ENCODE results near the gene THAP6. TPM values are rescaled to one million over a fixed set of nuclear protein-coding genes. Genes with fewer than 3 reads are reported as not detected.

The THAP6 gene
- total and polyA plus RNA-seq, 2 of the 8 experiments (the other 6 are each of a cell fraction or from before 2014, with no cell fraction given): 3.3 to 9.7 TPM

GRCh38 chr4:75499900-75500299 is 14.4 kb upstream of the THAP6 start:
- Histone ChIP-seq H3K9ac (replicated peaks in 1 of 4; ENCODE audit: extremely low read depth in 1 of 4, low read depth in 3 of 4, low read length in 3 of 4) (no peak overlapping the region), H4K5ac (ENCODE audit: insufficient read length, low read depth, low read length) (no peak overlapping the region), H3K18ac (ENCODE audit: extremely low read depth, low read length) (no peak overlapping the region), H3K4ac (replicated peaks; ENCODE audit: insufficient read length, low read depth, low read length) (no peak overlapping the region), H2AK5ac (ENCODE audit: low read depth, low read length) (no peak overlapping the region), H3K36me3 (ENCODE audit: control insufficient read depth in 2 of 4, insufficient read depth in 4 of 4, low read length in 3 of 4) (peaks cover 0 to 22% (median 6%) of the 10 kb centered on the region in 4 experiments; a peak in 5 of 8 replicates), H2BK20ac (ENCODE audit: low read length) (no peak overlapping the region), H4K20me1 (replicated peaks in 1 of 2; ENCODE audit: control insufficient read depth in 1 of 2, insufficient read depth in 2 of 2, low read length in 2 of 2) (peaks cover 0 to 4% of the 10 kb centered on the region in 2 experiments), H3K56ac (replicated peaks; ENCODE audit: insufficient read length, low read depth, low read length) (no peak overlapping the region), H3K9me3 (ENCODE audit: insufficient read depth in 2 of 2, low read depth in 1 of 2, low read length in 1 of 2) (0 out of 4 replicates have a peak, but pooled peaks cover 0 to 7% of the 10 kb centered on the region in 2 experiments), H4K8ac (ENCODE audit: extremely low read depth, insufficient read depth, low read length) (no peak overlapping the region), H2BK5ac (ENCODE audit: low read depth, low read length) (no peak overlapping the region), H3K23ac (ENCODE audit: insufficient read length) (no peak overlapping the region), H2BK120ac (replicated peaks; ENCODE audit: low read depth, low read length) (no peak overlapping the region), H2BK15ac (ENCODE audit: low read length) (no peak overlapping the region), H4K91ac (replicated peaks; ENCODE audit: insufficient read length, low read length) (no peak overlapping the region), H3K27me3 (replicated peaks in 1 of 4; ENCODE audit: control insufficient read depth in 3 of 4, extremely low read depth in 1 of 4, insufficient read depth in 3 of 4, low read length in 3 of 4) (no peaks in the 10 kb centered on the region), H3K79me2 (ENCODE audit: control insufficient read depth in 1 of 2, insufficient read depth in 2 of 2, low read length in 2 of 2) (peaks cover 0 to 23% of the 10 kb centered on the region in 2 experiments; a peak in 2 of 4 replicates), H3K23me2 (ENCODE audit: low read depth, low read length) (no peaks in the 10 kb centered on the region), H3K79me1 (ENCODE audit: low read depth, low read length) (no peaks in the 10 kb centered on the region), H3K4me1 (replicated peaks in 1 of 4; ENCODE audit: control insufficient read depth in 3 of 4, insufficient read depth in 4 of 4, low read length in 3 of 4) (no peaks in the 10 kb centered on the region), H3K14ac (ENCODE audit: insufficient read length) (no peak overlapping the region), H3K4me3 (ENCODE audit: extremely low read depth in 1 of 4, insufficient read depth in 2 of 4, low read depth in 3 of 4, low read length in 4 of 4) (no peak overlapping the region), H3K4me2 (ENCODE audit: insufficient read depth in 1 of 2, low read depth in 2 of 2, low read length in 2 of 2) (no peak overlapping the region), H3K27ac (ENCODE audit: low read depth, low read length) (no peak overlapping the region), H2AFZ (ENCODE audit: low read length) (no peak overlapping the region), H2BK12ac (ENCODE audit: low read depth, low read length) (no peak overlapping the region)
- FAIRE-seq: no peak
- no peak for DNase-seq (ENCODE audit: low read depth in 1 of 2, low spot score in 2 of 2)
- no peak for TF ChIP-seq MAFK (IDR thresholded peaks at IDR 0.05; ENCODE audit: low read depth, low read length)
- TF ChIP-seq POU5F1 (IDR thresholded peaks at IDR 0.05; ENCODE audit: low read depth, low read length): no peak
- no peak for TF ChIP-seq ASH2L (IDR thresholded peaks at IDR 0.05; ENCODE audit: low read length)
- no peak for TF ChIP-seq ZNF274 (IDR thresholded peaks at IDR 0.05; ENCODE audit: borderline replicate concordance, extremely low read depth, low read length)
- no peak for TF ChIP-seq TEAD4 (IDR thresholded peaks at IDR 0.05; ENCODE audit: low read depth, low read length)
- no peak for TF ChIP-seq KDM5A (IDR thresholded peaks at IDR 0.05; ENCODE audit: low read length)
- TF ChIP-seq BCL11A (IDR thresholded peaks at IDR 0.05; ENCODE audit: low read depth in 2 of 2, low read length in 2 of 2): no peak
- TF ChIP-seq CTCF (IDR thresholded peaks at IDR 0.05; ENCODE audit: control extremely low read depth in 1 of 3, insufficient read depth in 1 of 3, low read depth in 1 of 3, low read length in 3 of 3): no peak
- no peak for TF ChIP-seq E2F6 (IDR thresholded peaks at IDR 0.05)
- no peak for TF ChIP-seq CHD2 (IDR thresholded peaks at IDR 0.05; ENCODE audit: low read length)
- TF ChIP-seq CBX8 (IDR thresholded peaks at IDR 0.05; ENCODE audit: borderline replicate concordance, low read depth, low read length): no peak
- CTCF ChIA-PET (ENCODE audit: partially characterized antibody): no interaction called here
- POLR2A ChIA-PET (ENCODE audit: partially characterized antibody): interaction anchor here (1.2 kb wide), 1 partner anchor 11 kb away, joined by 4 read pairs; no protein-coding TSS in a partner anchor
- 86% methylated on average over 2 of the region's 2 CpGs; no CpG with 5 or more reads in 1 of the 2 experiments for WGBS, 2 experiments (ENCODE audit: extremely low coverage in 1 of 2, insufficient coverage in 1 of 2, insufficient read length in 1 of 2, insufficient replicate concordance in 2 of 2, low coverage in 1 of 2, low lambda C conversion rate in 2 of 2, missing lambda C conversion rate in 1 of 2)
